GM12878 (cell line): ENCODE measurements around the gene ZCCHC8. TPM values are rescaled to one million over a fixed set of nuclear protein-coding genes. Genes with fewer than 3 reads are reported as not detected.

ENCODE experiments used
- ATF3 ChIP-seq: IDR thresholded peaks from 2 replicates; pipeline ENCODE4 v1.6.1; 2011; ENCODE audit warnings: low read depth, mild to moderate bottlenecking, low read length, moderate library complexity, borderline replicate concordance; ENCODE audit errors: extremely low read depth
- BCLAF1 ChIP-seq: fragments of 450-650 bp; IDR thresholded peaks from 2 replicates; pipeline ENCODE4 v1.6.1; 2017; ENCODE audit warnings: antibody characterized with exemption, mild to moderate bottlenecking, moderate library complexity
- BMI1 ChIP-seq: fragments of 450-650 bp; IDR thresholded peaks from 2 replicates; pipeline ENCODE4 v1.6.1; 2016; ENCODE audit warnings: mild to moderate bottlenecking, moderate library complexity, borderline replicate concordance
- CBX5 ChIP-seq: sonication (generic); IDR thresholded peaks from 2 replicates; pipeline ENCODE4 v1.6.1; 2016; ENCODE audit warnings: low read depth, moderate library complexity, mild to moderate bottlenecking, inconsistent platforms
- CHD4 ChIP-seq: fragments of 200-600 bp; sonication (generic); IDR thresholded peaks from 2 replicates; pipeline ENCODE4 v1.6.1; 2016; ENCODE audit warnings: mild to moderate bottlenecking
- E2F4 ChIP-seq: IDR thresholded peaks from 2 replicates; pipeline ENCODE4 v1.6.1; 2012; ENCODE audit warnings: low read depth, low read length, improper control_type of control experiment
- KAT2A ChIP-seq: conservative IDR thresholded peaks from 2 replicates; pipeline ENCODE4 v1.6.1; 2011; ENCODE audit warnings: low read depth, low read length; ENCODE audit not compliant: control insufficient read depth
- KDM1A ChIP-seq: fragments of 200-600 bp; sonication (generic); IDR thresholded peaks from 2 replicates; pipeline ENCODE4 v1.6.1; 2016; ENCODE audit warnings: borderline replicate concordance
- NR2C1 ChIP-seq: fragments of 450-650 bp; IDR thresholded peaks from 2 replicates; pipeline ENCODE4 v1.6.1; 2017; ENCODE audit warnings: antibody characterized with exemption, mild to moderate bottlenecking, moderate library complexity
- PAX8 ChIP-seq: fragments of 450-650 bp; IDR thresholded peaks from 2 replicates; pipeline ENCODE4 v1.6.1; 2017; ENCODE audit warnings: mild to moderate bottlenecking, moderate library complexity
- SIX5 ChIP-seq: IDR thresholded peaks from 2 replicates; pipeline ENCODE4 v1.6.1; 2011; ENCODE audit warnings: mild to moderate bottlenecking, low read depth, low read length, moderate library complexity; ENCODE audit not compliant: severe bottlenecking
- TARDBP ChIP-seq: IDR thresholded peaks from 2 replicates; pipeline ENCODE4 v1.6.1; 2016; ENCODE audit warnings: borderline replicate concordance
- YY1 ChIP-seq: IDR thresholded peaks from 2 replicates; pipeline ENCODE4 v1.6.1; 2011; ENCODE audit warnings: low read depth, mild to moderate bottlenecking, low read length
- ZBTB4 ChIP-seq: fragments of 450-650 bp; formaldehyde crosslinking; IDR thresholded peaks from 2 replicates; pipeline ENCODE4 v1.4.0; 2022; ENCODE audit warnings: mild to moderate bottlenecking, moderate library complexity
- ZNF217 ChIP-seq: fragments of 450-650 bp; IDR thresholded peaks from 2 replicates; pipeline ENCODE4 v1.6.1; 2017; ENCODE audit warnings: antibody characterized with exemption, mild to moderate bottlenecking
- ZNF24 ChIP-seq: fragments of 450-650 bp; IDR thresholded peaks from 2 replicates; pipeline ENCODE4 v1.6.1; 2017; ENCODE audit warnings: antibody characterized with exemption, mild to moderate bottlenecking
- ZNF274 ChIP-seq: IDR thresholded peaks from one replicate; pipeline ENCODE4 v1.8.0; 2011; ENCODE audit not compliant: insufficient read length, insufficient read depth
- polyA plus RNA-seq, 11 experiments: library from polyadenylated mRNA; depleted of rRNA in 4 of 11; unstranded in 6 of 11; stranded (reverse) in 5 of 11; fragments of >200 nt; fragmentation: Nextera tagmentation in 4 of 11; fragmentation: Illumina TruSeq in 1 of 11; extraction: Ambion mirVana in 4 of 11; extraction: Trizol in 1 of 11; gene quantifications; 1 replicate in 1 of 11; 2 replicates in 10 of 11; pipeline versions ENCODE4 v1.2.1 to v1.2.3, GENCODE V29; 2011 to 2016; ENCODE audit warnings: inconsistent platforms in 2 of 11, missing spikeins in 2 of 11, low read depth in 1 of 11
- total RNA-seq, 4 experiments: library from RNA; depleted of rRNA in 3 of 4; stranded (reverse); fragments of >200 nt in 3 of 4; fragmentation: Illumina TruSeq in 1 of 4; extraction: Trizol in 1 of 4; gene quantifications; 2 replicates each; pipeline versions ENCODE4 v1.2.1 to v1.2.3, GENCODE V29; 2013 to 2021
- TF ChIP-seq, protein P1 (sequence below): fragments of 450-650 bp; IDR thresholded peaks from 2 replicates; pipeline ENCODE4 v1.6.1; 2017; ENCODE audit warnings: mild to moderate bottlenecking, moderate library complexity

Gene ZCCHC8
- total and polyA plus RNA-seq, 10 of the 15 experiments (the other 5 are each of a cell fraction or from before 2014, with no cell fraction given), result 8.8 to 34.8 (median 21.7) TPM

DNA sequence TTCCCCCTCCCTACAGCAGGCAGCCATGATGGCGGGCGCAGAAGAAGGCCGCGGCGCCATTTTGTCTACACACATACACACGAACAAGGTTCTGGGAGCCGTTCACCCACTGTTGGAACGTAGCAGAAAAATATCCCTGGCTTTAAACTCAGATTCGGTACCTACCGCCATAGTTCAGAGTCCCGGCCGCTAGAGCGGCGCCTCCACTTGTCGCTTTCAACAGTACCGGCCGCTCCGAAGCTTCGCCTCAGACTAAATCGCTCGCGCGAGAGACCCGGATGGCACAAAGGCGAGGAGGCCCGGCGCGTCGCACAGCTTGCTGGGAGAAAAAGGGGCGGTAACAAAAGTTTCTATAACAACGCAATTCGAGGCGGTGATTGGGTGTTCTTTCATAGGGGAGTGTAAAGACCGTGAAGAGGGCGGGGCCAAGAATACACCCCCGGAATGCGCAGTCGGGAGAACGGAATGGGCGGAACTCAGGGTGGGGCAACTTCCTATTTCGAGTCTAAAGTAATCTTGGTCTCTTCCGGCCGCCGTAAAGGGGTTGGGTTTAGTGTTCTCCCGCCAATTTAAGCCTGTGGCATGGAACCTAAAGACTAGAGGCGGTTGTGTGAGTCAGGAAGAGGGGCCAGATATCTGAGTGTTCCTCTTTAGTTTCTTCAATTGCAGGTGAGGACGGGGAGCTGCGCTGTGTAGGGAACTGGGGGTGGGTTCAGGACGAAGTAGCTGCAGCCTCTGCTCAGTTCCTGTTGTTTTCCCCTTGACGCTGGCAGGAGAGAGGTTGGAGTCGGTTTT is 26.1 kb upstream of the ZCCHC8 start, which contains the start of the genes KNTC1 and RSRC2 (continued):
- TF ChIP-seq ZBTB4 (CRISPR knock-in tag), result no peak
- TF ChIP-seq SIX5, result no peak
- no peak for TF ChIP-seq ZNF274
- 0 out of 2 replicates have a peak, but pooled peaks have one; percentile 64 for TF ChIP-seq CBX5
- TF ChIP-seq ATF3, result 0 out of 2 replicates have a peak, but pooled peaks have one; percentile 3
- no peak for TF ChIP-seq ZNF217
- TF ChIP-seq, protein P1, sequence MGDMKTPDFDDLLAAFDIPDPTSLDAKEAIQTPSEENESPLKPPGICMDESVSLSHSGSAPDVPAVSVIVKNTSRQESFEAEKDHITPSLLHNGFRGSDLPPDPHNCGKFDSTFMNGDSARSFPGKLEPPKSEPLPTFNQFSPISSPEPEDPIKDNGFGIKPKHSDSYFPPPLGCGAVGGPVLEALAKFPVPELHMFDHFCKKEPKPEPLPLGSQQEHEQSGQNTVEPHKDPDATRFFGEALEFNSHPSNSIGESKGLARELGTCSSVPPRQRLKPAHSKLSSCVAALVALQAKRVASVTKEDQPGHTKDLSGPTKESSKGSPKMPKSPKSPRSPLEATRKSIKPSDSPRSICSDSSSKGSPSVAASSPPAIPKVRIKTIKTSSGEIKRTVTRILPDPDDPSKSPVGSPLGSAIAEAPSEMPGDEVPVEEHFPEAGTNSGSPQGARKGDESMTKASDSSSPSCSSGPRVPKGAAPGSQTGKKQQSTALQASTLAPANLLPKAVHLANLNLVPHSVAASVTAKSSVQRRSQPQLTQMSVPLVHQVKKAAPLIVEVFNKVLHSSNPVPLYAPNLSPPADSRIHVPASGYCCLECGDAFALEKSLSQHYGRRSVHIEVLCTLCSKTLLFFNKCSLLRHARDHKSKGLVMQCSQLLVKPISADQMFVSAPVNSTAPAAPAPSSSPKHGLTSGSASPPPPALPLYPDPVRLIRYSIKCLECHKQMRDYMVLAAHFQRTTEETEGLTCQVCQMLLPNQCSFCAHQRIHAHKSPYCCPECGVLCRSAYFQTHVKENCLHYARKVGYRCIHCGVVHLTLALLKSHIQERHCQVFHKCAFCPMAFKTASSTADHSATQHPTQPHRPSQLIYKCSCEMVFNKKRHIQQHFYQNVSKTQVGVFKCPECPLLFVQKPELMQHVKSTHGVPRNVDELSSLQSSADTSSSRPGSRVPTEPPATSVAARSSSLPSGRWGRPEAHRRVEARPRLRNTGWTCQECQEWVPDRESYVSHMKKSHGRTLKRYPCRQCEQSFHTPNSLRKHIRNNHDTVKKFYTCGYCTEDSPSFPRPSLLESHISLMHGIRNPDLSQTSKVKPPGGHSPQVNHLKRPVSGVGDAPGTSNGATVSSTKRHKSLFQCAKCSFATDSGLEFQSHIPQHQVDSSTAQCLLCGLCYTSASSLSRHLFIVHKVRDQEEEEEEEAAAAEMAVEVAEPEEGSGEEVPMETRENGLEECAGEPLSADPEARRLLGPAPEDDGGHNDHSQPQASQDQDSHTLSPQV, result no peak
- peak; percentile 76 for TF ChIP-seq NR2C1
- TF ChIP-seq TARDBP, result 0 out of 2 replicates have a peak, but pooled peaks have one; percentile 28
- peak; percentile 95 for TF ChIP-seq PAX8
- TF ChIP-seq KDM1A, result no peak
- TF ChIP-seq BCLAF1, result no peak
- no peak for TF ChIP-seq CHD4
- TF ChIP-seq YY1, result peak; percentile 99
- peak; percentile 86 for TF ChIP-seq E2F4
- TF ChIP-seq BMI1, result peak; percentile 93
- TF ChIP-seq KAT2A, result no peak
- TF ChIP-seq ZNF24, result no peak
